ENCODE data around the gene ASXL1.
"Not testable (repeated sequence)": the region's sequence is repeated elsewhere in the genome, so short reads cannot be mapped to it uniquely, and the experiment has no call there.

ASXL1 gene

GRCh38 chr20:32363492-32363891, 5.4 kb downstream of the ASXL1 start:
- DNase-seq: no peak

GRCh38 chr20:32364554-32365208, 6.5 kb downstream of the ASXL1 start:
- DNase-seq: no peak

GRCh38 chr20:32365564-32365963, 7.4 kb downstream of the ASXL1 start:
- no peak for DNase-seq

GRCh38 chr20:32366380-32366779, 8.2 kb downstream of the ASXL1 start:
- no peak for DNase-seq

GRCh38 chr20:32368323-32368722, 10.2 kb downstream of the ASXL1 start:
- no peak for DNase-seq

GRCh38 chr20:32368925-32369324, 10.8 kb downstream of the ASXL1 start:
- no peak for DNase-seq

- no peak for DNase-seq
These were observed 12.8 kb downstream of the ASXL1 start for GRCh38 chr20:32370897-32371296.

GRCh38 chr20:32378461-32378860, 20.3 kb downstream of the ASXL1 start:
- no peak for DNase-seq

GRCh38 chr20:32380037-32380436, 21.9 kb downstream of the ASXL1 start:
- not testable (repeated sequence) for DNase-seq

GRCh38 chr20:32380745-32381144, 22.6 kb downstream of the ASXL1 start:
- DNase-seq: no peak

GRCh38 chr20:32382102-32382950, 24.2 kb downstream of the ASXL1 start:
- no peak for DNase-seq

- DNase-seq: not testable (repeated sequence)
These were observed 25.3 kb downstream of the ASXL1 start for GRCh38 chr20:32383441-32383840.

- no peak for DNase-seq
These were observed 27.4 kb downstream of the ASXL1 start for GRCh38 chr20:32385541-32385940.

- no peak for DNase-seq
These were observed 28.0 kb downstream of the ASXL1 start for GRCh38 chr20:32386091-32386490.

GRCh38 chr20:32387252-32387651, 29.1 kb downstream of the ASXL1 start:
- DNase-seq: peak; percentile 47

GRCh38 chr20:32391003-32391402, 32.9 kb downstream of the ASXL1 start:
- no peak for DNase-seq

- DNase-seq: no peak
These were observed 36.9 kb downstream of the ASXL1 start for GRCh38 chr20:32395066-32395465.

GRCh38 chr20:32396646-32397160, 38.6 kb downstream of the ASXL1 start:
- no peak for DNase-seq

- DNase-seq: no peak
These were observed 39.5 kb downstream of the ASXL1 start for GRCh38 chr20:32397567-32398084.

GRCh38 chr20:32400476-32400875, 42.3 kb downstream of the ASXL1 start:
- DNase-seq: no peak

- no peak for DNase-seq
These were observed 45.9 kb downstream of the ASXL1 start for GRCh38 chr20:32404017-32404416.

- no peak for DNase-seq
These were observed 48.6 kb downstream of the ASXL1 start for GRCh38 chr20:32406701-32407100.

- DNase-seq: peak; percentile 73
These were observed 49.1 kb downstream of the ASXL1 start for GRCh38 chr20:32407131-32407750.
